Stomach (tissue), 9 donors: ENCODE data around the gene RARS2. TPM values are rescaled to one million over a fixed set of nuclear protein-coding genes. Genes with fewer than 3 reads are reported as not detected.

Source experiments
- DNase-seq, 2 donors: peaks; one replicate each; pipeline versions ENCODE4 v3.0.0 to v3.0.0-alpha.2; 2013 to 2019
- H3K27ac ChIP-seq, 5 donors: fragments of 200-600 bp in 4 of 5; sonication (generic) in 4 of 5; one replicate each; pipeline ENCODE4 v1.5.1; 2013 to 2019; ENCODE audit warnings: mild to moderate bottlenecking in 1 of 5, moderate library complexity in 1 of 5
- H3K27me3 ChIP-seq, 3 donors: fragments of 200-600 bp; sonication (generic); one replicate each; pipeline ENCODE4 v1.5.1; 2017 to 2019; ENCODE audit warnings: mixed run types in 1 of 3
- H3K36me3 ChIP-seq, 4 donors: fragments of 200-600 bp; sonication (generic); 1 replicate in 3 of 4; 2 replicates in 1 of 4; pipeline ENCODE4 v1.5.1; 2016 to 2019
- H3K4me1 ChIP-seq, 4 donors: fragments of 200-600 bp; sonication (generic); one replicate each; pipeline ENCODE4 v1.5.1; 2016 to 2019
- H3K4me3 ChIP-seq, 4 donors: fragments of 200-600 bp; sonication (generic) in 3 of 4; one replicate each; pipeline ENCODE4 v1.5.1; 2016 to 2019; ENCODE audit warnings: mild to moderate bottlenecking in 1 of 4
- H3K9me3 ChIP-seq, 4 donors: fragments of 200-600 bp; sonication (generic); one replicate each; pipeline ENCODE4 v1.5.1; 2016 to 2019
- EP300 ChIP-seq: sonication (generic); formaldehyde crosslinking; IDR thresholded peaks from one replicate; pipeline ENCODE4 v1.6.1; 2017; ENCODE audit warnings: antibody characterized with exemption
- POLR2A ChIP-seq, 4 donors: fragments of 450-650 bp; IDR thresholded peaks; one replicate each; pipeline ENCODE4 v1.6.1; 2016; ENCODE audit warnings: antibody characterized with exemption in 4 of 4, control low read depth in 2 of 4, mild to moderate bottlenecking in 1 of 4, moderate library complexity in 1 of 4
- POLR2AphosphoS5 ChIP-seq, 3 donors: sonication (generic); formaldehyde crosslinking; IDR thresholded peaks; one replicate each; pipeline ENCODE4 v1.6.1; 2016; ENCODE audit warnings: antibody characterized with exemption in 3 of 3
- WGBS, 5 donors: extraction: QIAGEN DNeasy Blood & Tissue Kit in 3 of 5; methylation state at CpG; one replicate each; pipeline versions ENCODE4 v1.1.5 to v1.1.7; 2013 to 2018; 5-methylcytosine and 5-hydroxymethylcytosine counted together
- intact Hi-C: fragments of 100-400 bp; cut with DNase I; formaldehyde crosslinking; loops from one replicate; pipeline ENCODE4 v1.15.1; 2023; ENCODE audit warnings: low total_unique reads
- polyA plus RNA-seq, 3 donors: library from polyadenylated mRNA; stranded (reverse); fragments of 200-250 nt; gene quantifications; one replicate each; pipeline ENCODE4 v1.2.3, GENCODE V29; 2013
- total RNA-seq, 5 donors: library from RNA; depleted of rRNA; stranded (reverse); fragments of >200 nt; gene quantifications; one replicate each; pipeline versions ENCODE4 v1.1.0 to v1.2.3, GENCODE V29; 2014 to 2016
- TF ChIP-seq, protein P1 (sequence below), 7 experiments: fragments of 450-650 bp in 4 of 7; fragments of 200-600 bp in 3 of 7; sonication (generic) in 3 of 7; IDR thresholded peaks; one replicate each; pipeline ENCODE4 v1.5.1; 2016 to 2019; ENCODE audit warnings: antibody characterized with exemption in 7 of 7, control low read depth in 2 of 7, mild to moderate bottlenecking in 1 of 7
- donor health status: healthy with polysubstance abuse.
- donor health status: Bipolar disorder and iron deficiency.
- donor health status: healthy.

Gene RARS2
- total and polyA plus RNA-seq, 8 donors: 17.7 to 126 (median 36.6) TPM

DNA sequence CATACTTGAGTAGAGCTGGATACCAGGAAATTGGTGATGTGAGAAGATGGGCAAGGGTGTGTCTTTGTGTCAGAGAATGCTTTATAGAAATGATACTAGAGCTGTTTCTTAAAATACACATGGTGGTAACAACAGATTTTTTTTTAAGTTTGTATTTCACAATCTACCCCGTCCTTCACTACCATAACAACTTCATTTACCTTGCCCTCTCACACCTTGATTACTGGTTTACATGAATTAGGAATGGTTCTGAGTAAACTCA, 45.4 kb downstream of the RARS2 start:
- peaks cover 7 to 94% (median 86%) of the 10 kb centered on the region in 4 donors for H3K36me3 ChIP-seq
- no peaks in the 10 kb centered on the region for H3K4me1 ChIP-seq
- H3K4me3 ChIP-seq: no peak overlapping the region
- no peaks in the 10 kb centered on the region for H3K27me3 ChIP-seq
- no peaks in the 10 kb centered on the region for H3K9me3 ChIP-seq
- WGBS, 5 donors: 83 to 94% (median 90%) methylated on average over 1 of the region's 1 CpG
- TF ChIP-seq, protein P1, sequence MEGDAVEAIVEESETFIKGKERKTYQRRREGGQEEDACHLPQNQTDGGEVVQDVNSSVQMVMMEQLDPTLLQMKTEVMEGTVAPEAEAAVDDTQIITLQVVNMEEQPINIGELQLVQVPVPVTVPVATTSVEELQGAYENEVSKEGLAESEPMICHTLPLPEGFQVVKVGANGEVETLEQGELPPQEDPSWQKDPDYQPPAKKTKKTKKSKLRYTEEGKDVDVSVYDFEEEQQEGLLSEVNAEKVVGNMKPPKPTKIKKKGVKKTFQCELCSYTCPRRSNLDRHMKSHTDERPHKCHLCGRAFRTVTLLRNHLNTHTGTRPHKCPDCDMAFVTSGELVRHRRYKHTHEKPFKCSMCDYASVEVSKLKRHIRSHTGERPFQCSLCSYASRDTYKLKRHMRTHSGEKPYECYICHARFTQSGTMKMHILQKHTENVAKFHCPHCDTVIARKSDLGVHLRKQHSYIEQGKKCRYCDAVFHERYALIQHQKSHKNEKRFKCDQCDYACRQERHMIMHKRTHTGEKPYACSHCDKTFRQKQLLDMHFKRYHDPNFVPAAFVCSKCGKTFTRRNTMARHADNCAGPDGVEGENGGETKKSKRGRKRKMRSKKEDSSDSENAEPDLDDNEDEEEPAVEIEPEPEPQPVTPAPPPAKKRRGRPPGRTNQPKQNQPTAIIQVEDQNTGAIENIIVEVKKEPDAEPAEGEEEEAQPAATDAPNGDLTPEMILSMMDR (IDR thresholded peaks at IDR 0.05): no peak
- TF ChIP-seq EP300 (no peak), POLR2AphosphoS5 (IDR thresholded peaks at IDR 0.05) (no peak), POLR2A (IDR thresholded peaks at IDR 0.05) (no peak)
- no peak overlapping the region for H3K27ac ChIP-seq
- no peak for DNase-seq
- intact Hi-C loops: no loop called here

DNA sequence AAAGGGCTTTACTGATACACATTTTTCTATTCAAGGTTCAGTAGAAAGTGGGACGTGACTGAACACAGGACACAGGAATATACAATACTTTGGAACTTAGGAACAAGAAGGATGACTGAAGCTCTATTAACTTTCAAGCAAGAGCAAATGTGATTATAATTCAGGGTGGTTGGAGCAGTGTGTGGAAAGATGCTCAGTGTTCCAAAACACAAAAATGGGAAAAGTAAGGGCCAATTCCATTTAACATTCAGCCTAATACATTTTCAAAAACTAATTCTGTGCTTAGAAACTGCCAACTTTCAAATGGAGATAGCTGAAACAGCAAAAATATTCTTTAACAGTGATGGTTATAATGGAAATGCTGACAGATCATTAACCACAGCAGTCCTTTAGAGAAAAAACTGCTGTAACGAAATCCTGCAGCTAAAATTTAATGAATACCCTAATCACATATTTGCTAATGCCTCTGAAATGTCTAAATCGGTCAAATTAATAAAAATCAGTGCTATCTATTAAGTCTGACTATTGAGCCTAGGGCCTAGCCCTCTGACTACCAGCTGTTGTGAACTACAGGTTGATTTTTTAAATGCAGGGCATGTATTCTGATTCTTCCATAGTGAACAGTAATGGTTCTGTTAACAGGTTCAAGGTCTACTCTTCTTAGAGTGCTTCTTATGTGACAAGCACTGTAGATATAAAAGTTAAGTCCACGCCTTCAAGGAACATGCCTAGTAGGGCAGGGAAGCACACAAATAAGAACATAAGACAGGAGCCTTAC, 45.9 kb downstream of the RARS2 start:
- Histone ChIP-seq H3K27me3 (no peaks in the 10 kb centered on the region), H3K36me3 (peaks cover 7 to 94% (median 86%) of the 10 kb centered on the region in 4 donors), H3K9me3 (no peaks in the 10 kb centered on the region), H3K4me1 (no peaks in the 10 kb centered on the region), H3K27ac (no peak overlapping the region), H3K4me3 (no peak overlapping the region)
- intact Hi-C loops: no loop called here
- WGBS, 5 donors: 96 to 98% (median 97%) methylated on average over 4 of the region's 4 CpGs
- TF ChIP-seq POLR2A (IDR thresholded peaks at IDR 0.05) (no peak), EP300 (no peak)
- TF ChIP-seq, protein P1 (IDR thresholded peaks at IDR 0.05): no peak
- DNase-seq: no peak

DNA sequence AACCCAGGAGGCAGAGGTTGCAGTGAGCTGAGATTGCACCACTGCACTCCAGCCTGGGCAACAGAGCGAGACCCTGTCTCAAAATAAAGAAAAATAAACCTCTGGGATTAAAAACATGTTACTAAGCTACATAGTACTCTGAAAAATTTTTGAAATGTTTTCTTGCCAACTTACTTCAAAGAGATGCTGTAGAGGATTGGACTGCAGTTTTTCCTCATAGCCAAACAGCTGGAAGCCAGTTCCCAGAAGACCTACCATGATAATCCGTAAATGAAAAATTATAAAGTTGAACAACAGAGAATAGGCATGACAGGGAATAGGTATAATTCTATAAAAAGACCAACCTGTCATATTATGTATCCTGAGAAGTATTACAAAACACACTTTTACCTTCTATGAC, 48.0 kb downstream of the RARS2 start:
- intact Hi-C loops: no loop called here
- H3K27ac ChIP-seq: no peak overlapping the region
- H3K4me1 ChIP-seq: no peaks in the 10 kb centered on the region
- 86 to 100% (median 90%) methylated on average over 2 of the region's 2 CpGs for WGBS, 5 donors
- DNase-seq: no peak
- no peak overlapping the region for H3K4me3 ChIP-seq
- H3K36me3 ChIP-seq: peaks cover 7 to 84% (median 80%) of the 10 kb centered on the region in 4 donors
- H3K27me3 ChIP-seq: no peaks in the 10 kb centered on the region
- no peaks in the 10 kb centered on the region for H3K9me3 ChIP-seq
- TF ChIP-seq POLR2AphosphoS5 (IDR thresholded peaks at IDR 0.05): no peak
- TF ChIP-seq, protein P1 (IDR thresholded peaks at IDR 0.05): no peak
- TF ChIP-seq POLR2A (IDR thresholded peaks at IDR 0.05): no peak
- TF ChIP-seq EP300: no peak

DNA sequence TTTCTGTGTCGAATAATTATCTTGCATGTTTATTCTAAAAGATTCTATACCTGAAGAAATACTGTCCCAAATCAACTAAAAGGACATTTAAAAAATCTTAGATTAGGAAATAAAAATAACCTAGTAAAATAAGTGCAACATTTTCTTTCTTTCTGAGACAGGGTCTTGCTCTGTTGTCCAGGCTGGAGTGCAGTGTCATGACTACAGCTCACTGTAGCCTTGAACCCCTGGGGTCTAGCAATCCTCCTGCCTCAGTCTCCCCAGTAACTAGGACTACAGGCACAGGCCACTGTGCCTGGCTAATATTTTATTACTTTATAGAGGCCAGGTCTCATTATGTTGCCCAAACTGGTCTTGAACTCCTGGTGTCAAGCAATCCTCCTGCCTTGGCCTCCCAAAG, 48.7 kb downstream of the RARS2 start:
- H3K27ac ChIP-seq: no peak overlapping the region
- no peak overlapping the region for H3K4me3 ChIP-seq
- H3K9me3 ChIP-seq: no peaks in the 10 kb centered on the region
- TF ChIP-seq POLR2AphosphoS5 (IDR thresholded peaks at IDR 0.05) (no peak), POLR2A (IDR thresholded peaks at IDR 0.05) (no peak), EP300 (no peak)
- TF ChIP-seq, protein P1 (IDR thresholded peaks at IDR 0.05): no peak
- no peak for DNase-seq
- 93 to 99% (median 97%) methylated on average over 1 of the region's 1 CpG for WGBS, 5 donors
- intact Hi-C loops: no loop called here
- no peaks in the 10 kb centered on the region for H3K4me1 ChIP-seq
- H3K27me3 ChIP-seq: no peaks in the 10 kb centered on the region
- peaks cover 7 to 78% (median 74%) of the 10 kb centered on the region in 4 donors for H3K36me3 ChIP-seq
